Measurements from ENCODE around the gene AGTR1. TPM values are rescaled to one million over a fixed set of nuclear protein-coding genes. Genes with fewer than 3 reads are reported as not detected.

The AGTR1 gene
- total RNA-seq, result not detected

GRCh38 chr3:148697306-148698189 lies at the start of gene AGTR1:
Gene AGTR1 (plus strand): TSS chr3:148697903. CDS start chr3:148741036, 43,133 bp downstream.

Other genes with a start within 250 kb of the AGTR1 start
- gene CPB1, start 129.9 kb downstream of the AGTR1 start, total RNA-seq, result not detected
- not detected for gene CPA3, start 167.4 kb downstream of the AGTR1 start, total RNA-seq